IMR-90 (cell line): Measurements from ENCODE around the gene AHCYL2. TPM values are rescaled to one million over a fixed set of nuclear protein-coding genes. Genes with fewer than 3 reads are reported as not detected.

Source experiments
- ATAC-seq: fragments of 200-7000 bp; cut with Tn5 transposase; 2 replicates; pipeline ENCODE4 v1.9.1; 2020; ENCODE audit warnings: low read depth, mild to moderate bottlenecking, moderate library complexity
- BruUV-seq: library from RNA; stranded (reverse); fragments of 400-500 nt; replicated peaks from 2 replicates; lab custom pipeline; 2021; lab: Mats Ljungman, UMichigan
- CTCF ChIA-PET: fragments of 300-600 bp; formaldehyde crosslinking; extraction: SDS; loops from one replicate; lab custom pipeline; 2021; ENCODE audit warnings: antibody characterized with exemption; lab: Yijun Ruan, JAX
- POLR2A ChIA-PET: fragments of 300-600 bp; sonication (Branson Sonifier 250); formaldehyde crosslinking; loops from one replicate; lab custom pipeline; 2022; ENCODE audit warnings: antibody characterized with exemption; ENCODE audit not compliant: unreplicated experiment; lab: Charles Lee
- DNase-seq: peaks from one replicate; pipeline ENCODE4 v3.0.0; 2013
- H2AFZ ChIP-seq: replicated peaks from 2 replicates; pipeline ENCODE3; 2013; ENCODE audit warnings: low read length, mild to moderate bottlenecking; ENCODE audit not compliant: poor library complexity
- H2AK5ac ChIP-seq: 2 replicates; pipeline ENCODE4 v1.6.1; 2013; ENCODE audit warnings: low read depth, low read length, inconsistent platforms
- H2AK9ac ChIP-seq: replicated peaks from 2 replicates; pipeline ENCODE3; 2013; ENCODE audit warnings: mild to moderate bottlenecking, low read depth, low read length, moderate library complexity; ENCODE audit not compliant: poor library complexity
- H2BK120ac ChIP-seq: 2 replicates; pipeline ENCODE4 v1.6.1; 2013; ENCODE audit warnings: low read depth, low read length, inconsistent platforms
- H2BK15ac ChIP-seq: 3 replicates; pipeline ENCODE4 v1.6.1; 2013; ENCODE audit warnings: low read depth, low read length, inconsistent platforms
- H2BK20ac ChIP-seq: 2 replicates; pipeline ENCODE4 v1.6.1; 2013; ENCODE audit warnings: low read depth, mild to moderate bottlenecking, inconsistent platforms, low read length, moderate library complexity
- H2BK5ac ChIP-seq: 2 replicates; pipeline ENCODE4 v1.6.1; 2013; ENCODE audit warnings: mild to moderate bottlenecking, low read depth, low read length, inconsistent platforms; ENCODE audit not compliant: poor library complexity, severe bottlenecking
- H3K14ac ChIP-seq: replicated peaks from 2 replicates; pipeline ENCODE4 v1.6.1; 2013; ENCODE audit warnings: low read depth, low read length, inconsistent platforms
- H3K18ac ChIP-seq: 2 replicates; pipeline ENCODE4 v1.6.1; 2013; ENCODE audit warnings: low read depth, low read length, control low read depth
- H3K23ac ChIP-seq: 2 replicates; pipeline ENCODE4 v1.6.1; 2013; ENCODE audit warnings: low read depth, low read length, inconsistent platforms
- H3K27ac ChIP-seq: 2 replicates; pipeline ENCODE4 v1.5.1; 2013; ENCODE audit warnings: mild to moderate bottlenecking, control low read depth, low read length; ENCODE audit not compliant: insufficient read depth
- H3K27me3 ChIP-seq: 2 replicates; pipeline ENCODE4 v1.6.1; 2013; ENCODE audit warnings: low read length; ENCODE audit not compliant: control insufficient read depth, insufficient read depth
- H3K36me3 ChIP-seq: 2 replicates; pipeline ENCODE4 v1.6.1; 2013; ENCODE audit warnings: low read length, mixed read lengths; ENCODE audit not compliant: control insufficient read depth, insufficient read depth
- H3K4ac ChIP-seq: 2 replicates; pipeline ENCODE4 v1.6.1; 2013; ENCODE audit warnings: low read depth, low read length, inconsistent platforms
- H3K4me1 ChIP-seq: 2 replicates; pipeline ENCODE4 v1.6.1; 2013; ENCODE audit warnings: low read length, mixed read lengths; ENCODE audit not compliant: control insufficient read depth, insufficient read depth
- H3K4me2 ChIP-seq: 2 replicates; pipeline ENCODE4 v1.6.1; 2013; ENCODE audit warnings: low read depth, mild to moderate bottlenecking, control low read depth, low read length, moderate library complexity
- H3K4me3 ChIP-seq: 2 replicates; pipeline ENCODE4 v1.5.1; 2013; ENCODE audit warnings: low read depth, mild to moderate bottlenecking, control low read depth, low read length, moderate library complexity; ENCODE audit not compliant: insufficient read depth
- H3K56ac ChIP-seq: 2 replicates; pipeline ENCODE4 v1.6.1; 2013; ENCODE audit warnings: low read length, inconsistent platforms; ENCODE audit not compliant: insufficient read depth; ENCODE audit errors: extremely low read depth
- H3K79me1 ChIP-seq, 2 experiments: 2 replicates each; pipeline ENCODE4 v1.6.1; 2013; ENCODE audit warnings: low read length in 2 of 2, inconsistent platforms in 1 of 2, low read depth in 1 of 2
- H3K9ac ChIP-seq: 2 replicates; pipeline ENCODE4 v1.6.1; 2013; ENCODE audit warnings: low read depth, low read length, control low read depth
- H3K9me1 ChIP-seq: 2 replicates; pipeline ENCODE4 v1.6.1; 2013; ENCODE audit warnings: low read length, inconsistent platforms; ENCODE audit not compliant: insufficient read depth
- H3K9me3 ChIP-seq: 2 replicates; pipeline ENCODE4 v1.6.1; 2013; ENCODE audit warnings: low read length; ENCODE audit not compliant: control insufficient read depth, insufficient read depth
- H4K20me1 ChIP-seq: 2 replicates; pipeline ENCODE4 v1.6.1; 2013; ENCODE audit warnings: low read length, inconsistent platforms; ENCODE audit not compliant: insufficient read depth
- H4K5ac ChIP-seq: 2 replicates; pipeline ENCODE4 v1.6.1; 2013; ENCODE audit warnings: mild to moderate bottlenecking, low read depth, low read length, control low read depth
- H4K8ac ChIP-seq, 2 experiments: 2 replicates each; pipeline ENCODE4 v1.6.1; 2013; ENCODE audit warnings: low read depth in 2 of 2, low read length in 2 of 2, control low read depth in 1 of 2, inconsistent platforms in 1 of 2
- H4K91ac ChIP-seq: 2 replicates; pipeline ENCODE4 v1.6.1; 2013; ENCODE audit warnings: low read depth, low read length, inconsistent platforms; ENCODE audit not compliant: insufficient read depth
- BHLHE40 ChIP-seq: fragments of 150-350 bp; IDR thresholded peaks from 2 replicates; pipeline ENCODE4 v1.6.1; 2016; ENCODE audit warnings: mild to moderate bottlenecking, low read depth, low read length
- CHD1 ChIP-seq: IDR thresholded peaks from 2 replicates; pipeline ENCODE4 v1.6.1; 2012; ENCODE audit warnings: low read depth, low read length, improper control_type of control experiment
- MAFK ChIP-seq: IDR thresholded peaks from 2 replicates; pipeline ENCODE4 v1.6.1; 2012; ENCODE audit warnings: low read depth, low read length, improper control_type of control experiment
- MAZ ChIP-seq: IDR thresholded peaks from 2 replicates; pipeline ENCODE4 v1.6.1; 2012; ENCODE audit warnings: low read depth, mild to moderate bottlenecking, low read length, improper control_type of control experiment, moderate library complexity, borderline replicate concordance
- MXI1 ChIP-seq: IDR thresholded peaks from 2 replicates; pipeline ENCODE4 v1.6.1; 2012; ENCODE audit warnings: low read depth, mild to moderate bottlenecking, low read length, moderate library complexity, borderline replicate concordance
- NFE2L2 ChIP-seq: fragments of 150-350 bp; IDR thresholded peaks from 2 replicates; pipeline ENCODE4 v1.6.1; 2016; ENCODE audit warnings: low read depth, mild to moderate bottlenecking, low read length
- RAD21 ChIP-seq: IDR thresholded peaks from 2 replicates; pipeline ENCODE4 v1.6.1; 2012; ENCODE audit warnings: low read length, improper control_type of control experiment
- RCOR1 ChIP-seq: IDR thresholded peaks from 2 replicates; pipeline ENCODE4 v1.6.1; 2012; ENCODE audit warnings: mild to moderate bottlenecking, low read length, improper control_type of control experiment; ENCODE audit not compliant: insufficient replicate concordance
- SMC3 ChIP-seq: fragments of 150-350 bp; IDR thresholded peaks from 2 replicates; pipeline ENCODE4 v1.6.1; 2016; ENCODE audit warnings: low read depth, mild to moderate bottlenecking, antibody characterized with exemption, low read length, moderate library complexity
- WGBS, 2 experiments: methylation state at CpG; one replicate each; pipeline versions ENCODE4 v1.1.5 to v1.1.7; 2013; ENCODE audit warnings: missing lambda C conversion rate in 2 of 2; ENCODE audit not compliant: insufficient read length in 1 of 2; ENCODE audit errors: extremely low coverage in 2 of 2; 5-methylcytosine and 5-hydroxymethylcytosine counted together
- dilution Hi-C: fragments of 300-500 bp; cut with HindIII; formaldehyde crosslinking; loops from one replicate; pipeline ENCODE4 v1.14.3; 2018; ENCODE audit warnings: low sequenced_read_pairs; ENCODE audit not compliant: unreplicated experiment
- in situ Hi-C: fragments of 300-500 bp; cut with MboI; formaldehyde crosslinking; loops from 3 replicates; pipeline ENCODE4 v1.14.3; 2019; ENCODE audit warnings: low sequenced_read_pairs, inconsistent platforms, mixed read lengths
- intact Hi-C: fragments of 100-400 bp; cut with micrococcal nuclease; formaldehyde crosslinking; loops from 2 replicates; pipeline ENCODE4 v1.10.0; 2022
- polyA plus RNA-seq, 3 experiments: library from polyadenylated mRNA; depleted of rRNA; stranded (reverse); fragments of >200 nt; gene quantifications; 2 replicates each; pipeline ENCODE4 v1.2.3, GENCODE V29; 2012; ENCODE audit warnings: low replicate concordance in 1 of 3
- total RNA-seq: library from RNA; depleted of rRNA; stranded (reverse); fragments of >200 nt; gene quantifications from 2 replicates; pipeline ENCODE4 v1.2.3, GENCODE V29; 2012
- TF ChIP-seq, protein P1 (sequence below): fragments of 150-350 bp; IDR thresholded peaks from 2 replicates; pipeline ENCODE4 v1.6.1; 2016; ENCODE audit warnings: low read depth, mild to moderate bottlenecking, low read length, moderate library complexity, borderline replicate concordance
- TF ChIP-seq, protein P2 (sequence below): fragments of 150-350 bp; IDR thresholded peaks from 2 replicates; pipeline ENCODE4 v1.6.1; 2017; ENCODE audit warnings: mild to moderate bottlenecking, antibody characterized with exemption, low read length, low read depth

Gene AHCYL2
- total and polyA plus RNA-seq, 2 of the 4 experiments (the other 2 are of a cell fraction), result 5.7 to 7.6 TPM

DNA sequence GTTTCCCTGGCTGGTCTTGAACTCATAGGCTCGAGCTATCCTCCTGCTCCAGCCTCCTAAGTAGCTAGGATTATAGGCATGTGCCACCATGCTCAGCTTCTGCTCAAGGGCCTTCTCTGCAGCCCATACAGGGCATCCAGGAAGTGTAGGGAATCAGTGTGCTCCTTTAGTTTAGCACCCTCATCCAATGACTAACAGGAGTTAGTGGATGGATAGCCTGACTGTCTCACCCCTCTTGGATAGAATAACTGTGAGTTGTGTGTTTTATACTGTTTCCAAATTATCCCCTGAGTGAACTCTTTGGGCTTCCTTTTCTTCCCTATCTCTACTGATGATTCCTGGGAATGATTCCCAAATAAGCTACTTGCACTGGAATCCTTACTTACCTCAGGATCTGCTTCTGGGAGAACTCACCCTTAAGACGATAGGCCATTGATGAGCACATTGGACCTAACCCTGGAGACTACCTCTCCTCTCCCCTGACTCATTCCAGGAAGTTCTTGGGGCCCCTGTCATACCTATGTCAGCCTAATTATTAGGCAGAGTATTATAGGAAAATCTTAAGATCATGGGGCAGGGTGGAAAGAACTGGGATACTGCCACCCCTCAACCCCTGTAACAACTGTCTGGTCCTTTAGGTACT, 227.9 kb downstream of the AHCYL2 start:
- no CpG with 5 or more reads among the region's 2 CpGs for WGBS, 2 experiments
- ATAC-seq, result no peak
- Histone ChIP-seq H3K4me3 (no peak overlapping the region), H2AFZ (no peak overlapping the region), H3K79me1 (no peaks in the 10 kb centered on the region), H4K8ac (no peak overlapping the region), H3K36me3 (no peaks in the 10 kb centered on the region), H4K20me1 (no peaks in the 10 kb centered on the region), H4K5ac (no peak overlapping the region), H3K27ac (no peak overlapping the region), H3K56ac (no peak overlapping the region), H2BK15ac (no peak overlapping the region), H2BK120ac (no peak overlapping the region), H3K27me3 (no peaks in the 10 kb centered on the region), H3K14ac (no peak overlapping the region), H3K18ac (no peak overlapping the region), H2BK5ac (no peak overlapping the region), H2AK5ac (no peak overlapping the region), H3K9ac (no peak overlapping the region), H3K9me1 (no peaks in the 10 kb centered on the region), H2AK9ac (no peak overlapping the region), H2BK20ac (no peak overlapping the region), H3K4me1 (no peaks in the 10 kb centered on the region; the same call in 1 of the 2 replicates), H3K4ac (no peak overlapping the region), H3K9me3 (peaks cover 6% of the 10 kb centered on the region), H3K4me2 (no peak overlapping the region), H3K23ac (no peak overlapping the region), H4K91ac (no peak overlapping the region)
- TF ChIP-seq RAD21, result no peak
- TF ChIP-seq MAFK, result no peak
- no peak for TF ChIP-seq SMC3
- TF ChIP-seq, protein P1, sequence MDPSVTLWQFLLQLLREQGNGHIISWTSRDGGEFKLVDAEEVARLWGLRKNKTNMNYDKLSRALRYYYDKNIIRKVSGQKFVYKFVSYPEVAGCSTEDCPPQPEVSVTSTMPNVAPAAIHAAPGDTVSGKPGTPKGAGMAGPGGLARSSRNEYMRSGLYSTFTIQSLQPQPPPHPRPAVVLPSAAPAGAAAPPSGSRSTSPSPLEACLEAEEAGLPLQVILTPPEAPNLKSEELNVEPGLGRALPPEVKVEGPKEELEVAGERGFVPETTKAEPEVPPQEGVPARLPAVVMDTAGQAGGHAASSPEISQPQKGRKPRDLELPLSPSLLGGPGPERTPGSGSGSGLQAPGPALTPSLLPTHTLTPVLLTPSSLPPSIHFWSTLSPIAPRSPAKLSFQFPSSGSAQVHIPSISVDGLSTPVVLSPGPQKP, result no peak
- TF ChIP-seq RCOR1, result no peak
- no peak for TF ChIP-seq CHD1
- TF ChIP-seq MXI1, result no peak
- no peak for TF ChIP-seq MAZ
- TF ChIP-seq BHLHE40, result no peak
- TF ChIP-seq NFE2L2, result no peak
- TF ChIP-seq, protein P2, sequence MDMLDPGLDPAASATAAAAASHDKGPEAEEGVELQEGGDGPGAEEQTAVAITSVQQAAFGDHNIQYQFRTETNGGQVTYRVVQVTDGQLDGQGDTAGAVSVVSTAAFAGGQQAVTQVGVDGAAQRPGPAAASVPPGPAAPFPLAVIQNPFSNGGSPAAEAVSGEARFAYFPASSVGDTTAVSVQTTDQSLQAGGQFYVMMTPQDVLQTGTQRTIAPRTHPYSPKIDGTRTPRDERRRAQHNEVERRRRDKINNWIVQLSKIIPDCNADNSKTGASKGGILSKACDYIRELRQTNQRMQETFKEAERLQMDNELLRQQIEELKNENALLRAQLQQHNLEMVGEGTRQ, result no peak
- DNase-seq, result no peak
- intact Hi-C loops, result no loop called here
- CTCF ChIA-PET, result no interaction called here
- in situ Hi-C loops, result no loop called here
- dilution Hi-C loops, result no loop called here
- BruUV-seq, result no TSS peak
- POLR2A ChIA-PET, result no interaction called here
